GM18526 (cell line): ENCODE results near the gene SLC43A1.

Experiments used
- POLR2A ChIP-seq: IDR thresholded peaks from 3 replicates; pipeline ENCODE4 v1.6.1; 2011; ENCODE audit not compliant: insufficient read length; ENCODE audit errors: extremely low read depth

The SLC43A1 gene

DNA sequence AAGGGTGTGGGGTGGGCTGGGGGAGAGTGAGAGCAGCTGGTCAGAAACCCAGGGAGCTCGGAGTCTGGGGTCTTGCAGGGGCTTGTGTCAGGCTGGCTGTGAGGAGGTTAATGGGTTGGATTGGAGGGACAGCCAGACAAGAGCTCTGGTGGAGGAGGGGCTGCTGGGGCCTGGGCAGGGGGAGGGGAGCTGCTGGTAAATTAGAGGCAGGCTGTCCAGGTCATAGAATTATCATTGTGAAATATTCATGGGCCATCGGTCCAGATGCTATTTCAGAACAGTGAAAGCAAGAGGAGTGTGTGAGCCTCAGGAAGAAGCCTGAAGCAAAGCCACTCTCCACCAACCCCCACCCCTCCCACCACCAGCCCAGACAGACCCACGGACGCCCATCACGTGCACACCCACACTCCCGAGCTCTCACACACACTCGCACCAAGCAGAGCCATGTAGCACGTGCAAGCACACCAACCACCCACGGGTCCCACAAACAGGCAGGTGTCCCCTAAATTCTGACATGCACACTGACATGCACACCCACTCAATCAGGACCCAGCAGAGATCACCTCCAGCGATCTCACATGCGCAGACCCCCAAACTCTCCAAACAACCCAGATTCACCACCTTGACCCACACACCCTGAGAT, 36.4 kb downstream of the SLC43A1 start:
- no peak for TF ChIP-seq POLR2A

DNA sequence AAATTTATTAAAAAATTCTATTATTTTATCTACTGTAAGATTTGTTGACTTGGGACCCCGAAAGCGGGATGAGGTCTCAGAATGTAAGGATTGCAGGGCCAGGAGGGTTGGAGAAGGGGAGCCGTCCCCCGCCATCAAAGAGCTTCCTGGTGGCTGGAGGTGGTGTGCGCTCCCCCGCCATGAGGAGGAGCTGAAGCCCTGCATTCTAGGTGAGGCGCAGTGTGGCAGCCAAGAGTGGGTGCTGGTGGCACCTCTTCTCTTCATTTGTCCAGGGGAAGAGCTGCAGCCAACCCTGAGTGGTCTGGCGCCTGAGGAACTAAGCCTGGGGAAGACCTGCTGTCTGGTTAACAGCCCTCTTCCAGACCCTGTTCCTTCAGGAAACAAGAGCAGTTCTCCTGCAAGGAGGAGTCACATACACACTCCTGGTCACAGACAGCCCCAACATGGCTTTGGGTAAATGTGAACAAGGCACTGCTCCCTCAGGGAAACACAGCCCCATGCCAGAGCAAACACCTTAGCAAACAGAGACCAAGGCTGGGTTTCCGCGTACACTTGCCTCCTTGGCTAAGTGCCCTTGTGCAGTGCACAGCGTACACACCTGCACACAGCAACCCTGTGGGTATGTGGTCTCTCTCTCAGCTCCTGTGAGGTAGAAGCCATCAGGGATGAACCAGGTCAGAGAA, 37.9 kb downstream of the SLC43A1 start:
- no peak for TF ChIP-seq POLR2A

- TF ChIP-seq POLR2A: no peak
Observed at GRCh38 chr11:57476757-57477506, 38.6 kb downstream of the SLC43A1 start.

DNA sequence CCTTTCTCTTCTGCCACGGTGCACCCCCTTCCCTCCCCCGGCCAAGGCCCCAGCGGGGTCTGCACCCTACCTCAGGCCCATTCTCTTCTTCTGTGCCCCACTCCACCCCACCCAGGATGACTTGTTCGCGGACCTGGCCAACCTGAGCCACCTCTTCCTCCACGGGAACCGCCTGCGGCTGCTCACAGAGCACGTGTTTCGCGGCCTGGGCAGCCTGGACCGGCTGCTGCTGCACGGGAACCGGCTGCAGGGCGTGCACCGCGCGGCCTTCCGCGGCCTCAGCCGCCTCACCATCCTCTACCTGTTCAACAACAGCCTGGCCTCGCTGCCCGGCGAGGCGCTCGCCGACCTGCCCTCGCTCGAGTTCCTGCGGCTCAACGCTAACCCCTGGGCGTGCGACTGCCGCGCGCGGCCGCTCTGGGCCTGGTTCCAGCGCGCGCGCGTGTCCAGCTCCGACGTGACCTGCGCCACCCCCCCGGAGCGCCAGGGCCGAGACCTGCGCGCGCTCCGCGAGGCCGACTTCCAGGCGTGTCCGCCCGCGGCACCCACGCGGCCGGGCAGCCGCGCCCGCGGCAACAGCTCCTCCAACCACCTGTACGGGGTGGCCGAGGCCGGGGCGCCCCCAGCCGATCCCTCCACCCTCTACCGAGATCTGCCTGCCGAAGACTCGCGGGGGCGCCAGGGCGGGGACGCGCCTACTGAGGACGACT, 39.3 kb downstream of the SLC43A1 start:
- TF ChIP-seq POLR2A: no peak

GRCh38 chr11:57475671-57476046, 39.8 kb downstream of the SLC43A1 start:
- no peak for TF ChIP-seq POLR2A

- TF ChIP-seq POLR2A: no peak
Observed at GRCh38 chr11:57475191-57475590, 40.3 kb downstream of the SLC43A1 start.

- TF ChIP-seq POLR2A: no peak
Observed at GRCh38 chr11:57474803-57475115, 40.7 kb downstream of the SLC43A1 start.

DNA sequence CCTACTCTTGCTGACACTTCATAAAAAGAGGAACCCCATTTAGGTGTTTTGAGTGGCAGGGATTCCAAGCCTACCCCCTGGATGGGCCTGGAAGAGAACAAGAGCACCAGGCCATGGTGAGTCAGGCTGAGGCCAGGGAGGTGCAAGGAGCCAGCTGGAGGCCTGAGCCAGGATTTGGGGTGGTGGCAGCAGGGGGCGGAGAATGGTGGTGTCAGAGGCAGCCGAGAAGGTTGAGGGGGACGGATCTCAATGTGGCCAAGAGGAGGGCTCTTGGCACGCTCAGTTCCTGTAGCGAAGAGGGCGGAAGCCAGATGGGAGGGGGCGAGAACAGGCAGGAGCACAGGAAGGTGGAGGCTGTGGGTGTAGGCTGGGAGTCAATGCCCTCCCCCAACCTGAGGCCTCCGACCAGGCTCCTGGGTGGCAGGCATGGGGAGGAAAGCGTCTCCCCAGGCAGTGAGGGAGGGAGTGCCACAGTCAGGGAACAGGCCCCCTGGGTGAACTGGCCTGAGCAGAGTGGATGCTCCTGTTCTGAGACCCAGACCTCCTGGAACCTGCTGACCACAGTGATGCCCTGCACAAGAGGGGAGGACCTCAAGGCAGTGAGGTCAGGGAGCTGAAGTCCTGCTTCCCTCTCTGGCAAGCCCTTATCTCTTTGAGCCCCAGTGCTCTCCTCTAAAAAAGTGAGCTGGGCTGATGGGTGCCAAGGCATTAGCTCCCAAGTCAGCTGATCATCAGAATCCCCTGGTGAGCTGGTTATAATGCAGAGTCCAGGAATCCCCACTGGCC, 41.3 kb downstream of the SLC43A1 start:
- TF ChIP-seq POLR2A: no peak

DNA sequence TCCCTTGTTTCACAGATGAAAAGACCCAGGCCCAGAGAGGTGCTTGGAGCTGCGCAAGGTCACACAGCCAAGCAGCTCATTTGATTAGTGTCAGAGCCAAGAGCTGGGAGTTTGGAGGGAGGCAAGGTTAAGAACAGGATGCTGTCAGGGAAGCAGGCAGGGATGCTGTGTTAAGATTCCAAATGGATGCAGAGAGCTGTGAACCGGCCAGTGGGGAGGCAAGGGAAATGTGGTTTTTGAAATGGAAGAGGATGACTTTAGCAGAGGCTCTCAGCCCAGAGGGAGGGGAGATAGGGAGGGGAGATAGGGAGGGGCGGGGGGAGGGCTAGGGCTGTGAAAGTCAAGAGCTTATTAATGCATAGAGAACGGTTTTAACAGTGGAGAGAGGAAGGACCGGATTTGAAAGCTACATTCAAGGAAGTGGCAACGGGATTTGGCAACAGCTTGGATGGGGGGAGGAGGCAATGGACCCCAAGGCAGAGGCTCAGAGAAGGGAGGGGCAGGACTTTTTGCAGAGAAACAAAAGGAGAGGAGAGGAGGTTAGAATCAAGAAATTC, 42.1 kb downstream of the SLC43A1 start:
- no peak for TF ChIP-seq POLR2A

DNA sequence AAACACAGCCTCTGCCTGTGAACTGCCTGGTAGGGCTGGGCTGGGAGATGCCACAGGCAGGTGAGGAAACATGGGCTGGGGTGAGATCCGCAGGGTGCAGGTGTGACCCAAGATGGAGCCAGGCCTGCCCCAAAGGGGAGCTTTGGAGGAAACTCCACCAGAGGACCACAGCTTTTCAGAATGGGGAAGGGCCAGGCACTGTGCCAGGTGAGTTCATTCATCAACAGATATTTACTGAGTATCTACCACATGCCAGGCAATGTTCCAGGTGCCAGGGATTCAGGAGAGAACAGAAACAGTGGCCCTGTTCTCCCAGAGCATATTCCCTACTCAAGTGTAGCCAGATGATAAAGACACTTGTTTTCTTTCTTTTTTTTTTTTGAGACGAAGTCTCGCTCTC, 44.0 kb downstream of the SLC43A1 start:
- TF ChIP-seq POLR2A: no peak

DNA sequence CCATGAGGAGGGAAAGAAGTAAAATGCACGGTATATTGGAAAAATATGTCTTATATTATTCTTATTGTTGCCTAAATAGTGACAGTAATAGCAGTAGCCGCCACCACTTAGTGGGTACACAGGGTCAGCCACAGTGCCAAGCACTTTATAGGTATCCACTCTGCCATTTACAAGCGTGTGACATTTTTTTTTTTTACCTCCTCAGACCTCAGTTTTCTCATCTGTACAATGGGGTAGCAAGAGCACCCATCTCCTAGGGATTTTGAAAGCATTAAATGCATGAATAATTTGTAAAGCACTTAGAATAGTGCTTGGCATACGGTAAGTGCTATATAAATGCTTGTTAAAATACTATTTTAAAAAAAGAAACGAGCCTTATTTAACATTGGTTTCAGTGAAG, 46.2 kb downstream of the SLC43A1 start:
- no peak for TF ChIP-seq POLR2A

DNA sequence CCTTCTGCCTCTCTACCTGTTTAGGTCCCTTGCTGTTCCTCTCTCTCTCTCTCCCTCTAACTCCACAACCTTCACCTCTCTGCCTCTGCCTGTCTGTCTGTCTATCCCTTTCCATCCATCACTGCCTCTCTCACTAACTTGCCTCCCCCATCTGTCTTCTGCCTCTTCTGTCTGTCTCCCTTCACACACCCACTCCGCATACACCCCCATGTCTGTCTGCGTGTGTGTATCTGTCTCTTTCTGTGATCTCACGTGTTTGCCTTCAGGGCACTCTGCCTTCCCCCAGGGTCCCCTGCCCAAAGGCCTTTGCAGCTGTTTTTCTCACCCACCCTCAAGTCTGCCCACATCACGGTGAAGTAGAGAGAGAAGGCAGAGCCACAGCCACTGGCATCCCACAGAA, 47.2 kb downstream of the SLC43A1 start:
- no peak for TF ChIP-seq POLR2A

DNA sequence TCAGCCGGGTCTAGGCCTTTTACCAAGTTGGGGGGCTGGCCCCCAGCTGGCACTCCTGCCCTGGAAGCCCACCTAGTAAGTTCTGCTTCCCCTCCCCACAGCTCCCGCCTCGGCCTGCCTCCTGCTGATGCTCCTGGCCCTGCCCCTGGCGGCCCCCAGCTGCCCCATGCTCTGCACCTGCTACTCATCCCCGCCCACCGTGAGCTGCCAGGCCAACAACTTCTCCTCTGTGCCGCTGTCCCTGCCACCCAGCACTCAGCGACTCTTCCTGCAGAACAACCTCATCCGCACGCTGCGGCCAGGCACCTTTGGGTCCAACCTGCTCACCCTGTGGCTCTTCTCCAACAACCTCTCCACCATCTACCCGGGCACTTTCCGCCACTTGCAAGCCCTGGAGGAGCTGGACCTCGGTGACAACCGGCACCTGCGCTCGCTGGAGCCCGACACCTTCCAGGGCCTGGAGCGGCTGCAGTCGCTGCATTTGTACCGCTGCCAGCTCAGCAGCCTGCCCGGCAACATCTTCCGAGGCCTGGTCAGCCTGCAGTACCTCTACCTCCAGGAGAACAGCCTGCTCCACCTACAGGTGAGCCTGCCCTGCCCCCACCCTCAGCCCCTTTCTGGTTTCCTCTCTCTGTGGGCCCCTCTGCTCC, 47.9 kb downstream of the SLC43A1 start:
- no peak for TF ChIP-seq POLR2A

GRCh38 chr11:57466680-57467079, 48.8 kb downstream of the SLC43A1 start:
- no peak for TF ChIP-seq POLR2A
